Thyroid gland (tissue), 4 donors: Measurements from ENCODE around the gene DEPP1.

Source experiments
- CTCF ChIP-seq, 6 experiments: fragments of 200-600 bp in 3 of 6; fragments of 450-650 bp in 3 of 6; sonication (generic) in 3 of 6; IDR thresholded peaks; one replicate each; pipeline ENCODE4 v1.5.1; 2016 to 2019; ENCODE audit warnings: antibody characterized with exemption in 6 of 6, mild to moderate bottlenecking in 2 of 6, inconsistent platforms in 1 of 6, moderate library complexity in 1 of 6
- POLR2A ChIP-seq, 2 donors: fragments of 450-650 bp; IDR thresholded peaks; one replicate each; pipeline ENCODE4 v1.6.1; 2017; ENCODE audit warnings: antibody characterized with exemption in 2 of 2, mild to moderate bottlenecking in 2 of 2, moderate library complexity in 1 of 2

DNA sequence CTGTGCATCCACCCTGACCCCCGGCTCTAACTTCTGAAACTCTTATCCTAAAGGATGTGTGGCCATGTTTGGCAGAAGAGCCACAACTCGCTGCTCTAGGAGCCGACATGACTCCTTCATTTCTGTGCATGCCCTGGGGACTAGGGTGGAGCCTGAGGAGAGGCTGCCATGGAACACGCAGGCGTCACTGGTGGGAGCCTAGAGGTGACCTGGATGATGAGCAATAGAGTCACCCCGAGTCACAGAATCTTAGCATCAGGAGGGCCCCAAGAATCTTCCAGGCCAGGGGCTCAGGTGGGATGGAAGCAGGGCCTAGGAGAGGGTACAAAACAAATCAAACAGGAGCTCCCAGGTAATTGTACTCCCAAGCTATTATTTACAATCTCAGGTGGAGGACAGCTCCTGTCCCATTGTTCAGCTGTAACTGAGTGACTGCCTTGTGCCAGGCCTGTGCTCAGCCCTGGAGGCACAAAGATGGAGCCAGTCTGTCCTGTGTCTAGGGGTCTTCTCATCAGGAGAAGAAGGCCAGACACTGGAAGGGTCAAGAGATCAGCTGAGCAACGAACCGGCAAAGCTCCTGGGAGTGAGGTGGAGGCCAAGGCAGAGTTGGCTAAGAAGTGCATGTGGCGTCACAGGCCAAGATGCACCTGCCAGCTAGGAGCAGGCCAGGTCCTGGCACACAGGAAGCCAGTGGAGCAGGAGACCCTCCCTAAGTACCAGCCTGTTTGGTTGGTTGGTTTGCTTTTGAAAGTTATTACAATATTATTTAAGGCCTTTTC lies 16.3 kb upstream of the DEPP1 start:
- TF ChIP-seq CTCF (IDR thresholded peaks at IDR 0.05) (no peak), POLR2A (IDR thresholded peaks at IDR 0.05) (no peak)
